Aorta (tissue), 5 donors: Measurements from ENCODE around the gene SDR42E2. TPM values are rescaled to one million over a fixed set of nuclear protein-coding genes. Genes with fewer than 3 reads are reported as not detected.
A peak's percentile ranks its signal among the peaks of the same experiment; 100 is the strongest.

Experiments used
- ATAC-seq: fragments of 200-7000 bp; cut with Tn5 transposase; one replicate; pipeline ENCODE4 v1.9.1; 2022; ENCODE audit warnings: moderate library complexity; ENCODE audit not compliant: low FRiP score
- DNase-seq, 2 donors: peaks; one replicate each; pipeline ENCODE4 v3.0.0-alpha.2; 2020
- H3K27ac ChIP-seq, 2 donors: one replicate each; pipeline ENCODE4 v1.5.1; 2013; ENCODE audit warnings: low read length in 2 of 2, mild to moderate bottlenecking in 2 of 2, moderate library complexity in 2 of 2, control low read depth in 1 of 2, inconsistent platforms in 1 of 2, low read depth in 1 of 2
- H3K27me3 ChIP-seq, 2 donors: one replicate each; pipeline ENCODE4 v1.6.1; 2013; ENCODE audit warnings: control low read depth in 1 of 2, low read length in 1 of 2, mild to moderate bottlenecking in 1 of 2, moderate library complexity in 1 of 2; ENCODE audit not compliant: insufficient read depth in 2 of 2, control insufficient read depth in 1 of 2
- H3K36me3 ChIP-seq, 2 donors: one replicate each; pipeline ENCODE4 v1.6.1; 2013; ENCODE audit warnings: control low read depth in 1 of 2, low read length in 1 of 2, mild to moderate bottlenecking in 1 of 2; ENCODE audit not compliant: insufficient read depth in 2 of 2, control insufficient read depth in 1 of 2
- H3K4me1 ChIP-seq, 2 donors: one replicate each; pipeline ENCODE4 v1.6.1; 2013; ENCODE audit warnings: low read length in 2 of 2, control low read depth in 1 of 2, mild to moderate bottlenecking in 1 of 2, moderate library complexity in 1 of 2; ENCODE audit not compliant: insufficient read depth in 2 of 2, control insufficient read depth in 1 of 2
- H3K4me3 ChIP-seq, 2 donors: one replicate each; pipeline ENCODE4 v1.5.1; 2013; ENCODE audit warnings: low read length in 2 of 2, control low read depth in 1 of 2, mild to moderate bottlenecking in 1 of 2
- H3K9me3 ChIP-seq: one replicate; pipeline ENCODE4 v1.6.1; 2013; ENCODE audit warnings: mild to moderate bottlenecking, low read length; ENCODE audit not compliant: control insufficient read depth
- WGBS, 2 donors: extraction: QIAGEN DNeasy Blood & Tissue Kit; methylation state at CpG; one replicate each; pipeline ENCODE4 v1.1.7; 2013; 5-methylcytosine and 5-hydroxymethylcytosine counted together
- intact Hi-C, 2 donors: fragments of 100-400 bp; cut with DNase I; formaldehyde crosslinking; loops; one replicate each; pipeline versions ENCODE4 v1.14.2 to v1.15.0; 2022
- polyA plus RNA-seq, 2 donors: library from polyadenylated mRNA; stranded (reverse); fragments of 200-250 nt; gene quantifications; one replicate each; pipeline ENCODE4 v1.2.3, GENCODE V29; 2013
- total RNA-seq, 2 donors: library from RNA; stranded (reverse); fragmentation: NEBNext Ultra II Directional; extraction: Animal tissue kit (Norgen Biotek cat#: 25700); gene quantifications; one replicate each; pipeline ENCODE4 v1.2.1, GENCODE V29; 2021
- donor health status: healthy with polysubstance abuse.
- donor health status: Bipolar disorder and iron deficiency.
- donor health status: DM: no; HTN: no; CAD: no.
- donor health status: DM: no; HTN: no; CAD: no.
- donor health status: DM: yes; HTN: yes; CAD: no.

SDR42E2 gene
- total and polyA plus RNA-seq, 4 donors: 0.10 TPM; not detected in 3

- peak overlapping the region in 1 of 2 donors; percentile 17 for H3K27ac ChIP-seq
These were observed 70.2 kb downstream of the SDR42E2 start for GRCh38 chr16:22232277-22233036.

GRCh38 chr16:22233037-22233372 lies 70.7 kb downstream of the SDR42E2 start:
- DNase-seq: no peak
- H3K36me3 ChIP-seq: peaks cover 0 to 4% of the 10 kb centered on the region in 2 donors
- intact Hi-C loops: no loop called here
- no peaks in the 10 kb centered on the region for H3K27me3 ChIP-seq
- H3K4me3 ChIP-seq: no peak overlapping the region
- 53 to 67% methylated on average over 6 of the region's 6 CpGs for WGBS, 2 donors
- no peak for ATAC-seq
- no peaks in the 10 kb centered on the region for H3K9me3 ChIP-seq
- no peaks in the 10 kb centered on the region for H3K4me1 ChIP-seq
- no peak overlapping the region for H3K27ac ChIP-seq

More at GRCh38 chr16:22232277-22233036, 70.2 kb downstream of the SDR42E2 start:
- no peak overlapping the region for H3K4me3 ChIP-seq
- ATAC-seq: no peak
- H3K9me3 ChIP-seq: no peaks in the 10 kb centered on the region
- DNase-seq: no peak
- H3K27me3 ChIP-seq: no peaks in the 10 kb centered on the region
- peaks cover 0 to 4% of the 10 kb centered on the region in 2 donors for H3K36me3 ChIP-seq
- 70 to 75% methylated on average over 14 of the region's 14 CpGs for WGBS, 2 donors
- H3K4me1 ChIP-seq: no peaks in the 10 kb centered on the region
- intact Hi-C loops: no loop called here

DNA sequence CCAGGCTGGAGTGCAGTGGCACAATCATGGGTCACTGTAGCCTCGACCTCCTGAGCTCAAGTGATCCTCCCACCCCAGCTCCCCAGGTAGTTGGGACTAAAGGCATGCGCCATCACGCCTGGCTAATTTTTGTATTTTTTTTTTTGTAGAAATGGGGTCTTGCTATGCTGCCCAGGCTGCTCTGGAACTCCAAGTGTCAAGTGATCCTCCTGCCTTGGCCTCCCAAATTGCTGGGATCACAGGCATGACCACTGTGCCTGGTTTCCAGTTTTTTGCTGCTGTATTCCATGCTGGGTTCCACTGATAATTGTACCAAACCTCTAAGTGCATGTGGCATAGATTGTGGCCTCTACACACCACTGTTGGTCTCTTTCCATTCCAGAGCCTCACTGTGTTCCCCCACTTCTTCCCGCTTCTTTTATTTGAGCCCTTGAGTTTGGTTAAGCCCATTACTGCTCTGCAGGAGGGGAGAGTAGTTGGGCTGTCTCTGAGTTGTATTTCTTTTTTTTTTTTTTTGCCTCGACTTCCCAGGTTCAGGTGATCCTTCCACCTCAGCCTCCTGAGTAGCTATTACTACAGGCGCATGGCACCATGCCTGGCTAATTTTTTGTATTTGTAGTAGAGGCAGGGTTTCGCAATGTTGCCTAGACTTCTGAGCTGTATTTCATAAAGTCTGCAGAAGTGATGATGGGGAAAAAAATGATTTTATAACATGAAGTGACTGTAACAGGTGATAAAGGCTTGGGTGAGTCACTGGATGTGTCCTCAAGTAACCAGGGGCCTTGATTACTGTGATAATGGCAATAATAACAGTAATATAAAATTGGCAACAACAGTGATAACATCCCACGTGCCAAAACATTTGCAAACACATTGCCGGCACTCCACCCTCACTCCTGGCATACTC lies 73.8 kb downstream of the SDR42E2 start:
- ATAC-seq (peak; percentile 71), DNase-seq (no peak)
- H3K27ac ChIP-seq: peak overlapping the region in 1 of 2 donors; percentile 45
- H3K9me3 ChIP-seq: no peaks in the 10 kb centered on the region
- 49 to 56% methylated on average over 9 of the region's 9 CpGs for WGBS, 2 donors
- intact Hi-C loops: no loop called here
- no peaks in the 10 kb centered on the region for H3K27me3 ChIP-seq
- H3K4me1 ChIP-seq: no peaks in the 10 kb centered on the region
- no peak overlapping the region for H3K4me3 ChIP-seq
- H3K36me3 ChIP-seq: no peaks in the 10 kb centered on the region

DNA sequence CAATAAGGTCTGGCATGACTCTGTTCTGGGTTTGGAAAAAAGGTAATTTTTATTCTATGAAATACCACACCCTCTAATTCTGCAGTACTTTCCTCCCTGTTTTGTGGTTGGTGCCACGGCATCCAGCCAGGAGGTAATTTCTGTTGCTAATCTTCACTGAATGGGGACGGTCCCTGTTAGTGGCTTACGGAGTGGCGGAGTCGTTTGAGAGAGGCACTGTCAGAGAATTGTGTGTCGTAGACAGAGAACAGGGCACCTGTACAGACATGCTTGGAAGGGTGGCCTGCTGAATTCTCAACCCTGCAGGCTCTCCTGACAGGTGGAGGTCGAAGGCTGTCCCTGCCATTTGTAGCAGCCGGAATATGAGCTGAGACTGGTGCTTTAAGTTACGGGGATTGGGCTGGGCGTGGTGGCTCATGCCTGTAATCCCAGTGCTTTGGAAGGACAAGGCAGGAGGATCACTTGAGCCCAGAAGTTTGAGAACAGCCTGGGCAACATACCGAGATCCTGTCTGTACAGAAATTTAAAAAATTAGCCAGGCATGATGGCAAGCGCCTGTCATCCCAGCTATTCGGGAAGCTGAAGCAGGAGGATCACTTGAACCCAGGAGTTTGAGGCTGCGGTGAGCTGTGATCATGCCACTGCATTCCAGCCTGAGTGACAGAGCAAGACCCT lies 77.0 kb downstream of the SDR42E2 start:
- Histone ChIP-seq H3K4me1 (no peaks in the 10 kb centered on the region), H3K4me3 (no peak overlapping the region), H3K36me3 (no peaks in the 10 kb centered on the region), H3K27ac (peak overlapping the region in 1 of 2 donors; percentile 7), H3K27me3 (no peaks in the 10 kb centered on the region), H3K9me3 (no peaks in the 10 kb centered on the region)
- DNase-seq (no peak), ATAC-seq (no peak)
- WGBS, 2 donors: 86 to 91% methylated on average over 14 of the region's 14 CpGs
- intact Hi-C loops: no loop called here

DNA sequence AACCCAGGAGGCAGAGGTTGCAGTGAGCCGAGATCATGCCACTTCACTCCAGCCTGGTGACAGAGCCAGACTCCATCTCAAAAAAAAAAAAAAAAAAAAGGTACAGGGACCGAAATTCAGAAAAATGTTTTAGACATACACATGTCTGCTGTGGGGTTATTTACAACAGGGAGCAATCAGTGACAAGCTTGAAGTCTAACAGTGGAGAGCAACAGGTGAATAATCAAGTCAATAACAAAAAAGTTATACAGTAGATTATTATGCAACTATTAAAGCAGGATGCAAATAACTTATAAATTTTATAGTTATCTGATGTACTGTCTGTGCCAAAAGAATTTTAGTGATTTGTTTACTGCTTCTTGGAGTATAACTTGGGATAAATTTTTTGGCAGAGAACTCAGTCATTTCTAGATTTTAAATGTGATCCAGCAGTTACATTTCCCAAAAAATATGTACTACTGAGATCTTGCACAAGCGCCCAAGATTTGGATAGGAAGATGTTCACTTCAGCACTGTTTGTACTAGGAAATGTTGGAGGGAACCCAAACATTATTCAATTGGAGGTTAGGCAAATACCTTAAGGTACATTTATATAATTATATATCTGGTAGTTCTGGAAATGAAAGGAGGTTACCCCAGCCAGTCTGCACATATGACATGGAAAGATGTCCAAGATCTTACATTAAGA lies 77.9 kb downstream of the SDR42E2 start:
- Histone ChIP-seq H3K27me3 (no peaks in the 10 kb centered on the region), H3K36me3 (no peaks in the 10 kb centered on the region), H3K4me1 (no peaks in the 10 kb centered on the region), H3K27ac (no peak overlapping the region), H3K4me3 (no peak overlapping the region), H3K9me3 (no peaks in the 10 kb centered on the region)
- WGBS, 2 donors: 16% methylated on average over 3 of the region's 3 CpGs
- DNase-seq (no peak), ATAC-seq (peak; percentile 69)
- intact Hi-C loops: no loop called here

Other genes starting within 250 kb of the SDR42E2 start
- 100 to 1,000 TPM; 140 to 143 TPM for gene UQCRC2, start 209.1 kb upstream of the SDR42E2 start, total RNA-seq
- 100 to 1,000 TPM; 122 to 123 TPM for gene UQCRC2, start 209.1 kb upstream of the SDR42E2 start, polyA plus RNA-seq
- not detected for gene PDZD9, start 161.4 kb upstream of the SDR42E2 start, total RNA-seq
- gene PDZD9, start 161.4 kb upstream of the SDR42E2 start, polyA plus RNA-seq: not detected
- gene MOSMO, start 154.4 kb upstream of the SDR42E2 start, total RNA-seq: 10 to 100 TPM; 17.8 to 19.6 TPM
- 1 to 10 TPM; 3.4 to 9.3 TPM for gene MOSMO, start 154.4 kb upstream of the SDR42E2 start, polyA plus RNA-seq
- under 1 TPM; 0.18 to 0.39 TPM for gene VWA3A, start 70.0 kb upstream of the SDR42E2 start, total RNA-seq
- under 1 TPM; 0.13 to 0.20 TPM for gene VWA3A, start 70.0 kb upstream of the SDR42E2 start, polyA plus RNA-seq
- gene EEF2K, start 43.8 kb downstream of the SDR42E2 start, total RNA-seq: 10 to 100 TPM; 40.6 to 56.3 TPM
- 10 to 100 TPM in 1 of 2 donors, 1 to 10 TPM in 1; 9.3 to 12.1 TPM for gene EEF2K, start 43.8 kb downstream of the SDR42E2 start, polyA plus RNA-seq
- gene POLR3E, start 134.9 kb downstream of the SDR42E2 start, total RNA-seq: 10 to 100 TPM; 35.8 to 36.7 TPM
- 10 to 100 TPM; 13.1 to 25.3 TPM for gene POLR3E, start 134.9 kb downstream of the SDR42E2 start, polyA plus RNA-seq
- gene CDR2, start 212.1 kb downstream of the SDR42E2 start, total RNA-seq: 10 to 100 TPM; 34.7 to 37.9 TPM
- gene CDR2, start 212.1 kb downstream of the SDR42E2 start, polyA plus RNA-seq: 10 to 100 TPM; 26.4 to 27.9 TPM